Measurements from ENCODE around the gene CLEC1A.
A peak's percentile ranks its signal among the peaks of the same experiment; 100 is the strongest.

CLEC1A gene

DNA sequence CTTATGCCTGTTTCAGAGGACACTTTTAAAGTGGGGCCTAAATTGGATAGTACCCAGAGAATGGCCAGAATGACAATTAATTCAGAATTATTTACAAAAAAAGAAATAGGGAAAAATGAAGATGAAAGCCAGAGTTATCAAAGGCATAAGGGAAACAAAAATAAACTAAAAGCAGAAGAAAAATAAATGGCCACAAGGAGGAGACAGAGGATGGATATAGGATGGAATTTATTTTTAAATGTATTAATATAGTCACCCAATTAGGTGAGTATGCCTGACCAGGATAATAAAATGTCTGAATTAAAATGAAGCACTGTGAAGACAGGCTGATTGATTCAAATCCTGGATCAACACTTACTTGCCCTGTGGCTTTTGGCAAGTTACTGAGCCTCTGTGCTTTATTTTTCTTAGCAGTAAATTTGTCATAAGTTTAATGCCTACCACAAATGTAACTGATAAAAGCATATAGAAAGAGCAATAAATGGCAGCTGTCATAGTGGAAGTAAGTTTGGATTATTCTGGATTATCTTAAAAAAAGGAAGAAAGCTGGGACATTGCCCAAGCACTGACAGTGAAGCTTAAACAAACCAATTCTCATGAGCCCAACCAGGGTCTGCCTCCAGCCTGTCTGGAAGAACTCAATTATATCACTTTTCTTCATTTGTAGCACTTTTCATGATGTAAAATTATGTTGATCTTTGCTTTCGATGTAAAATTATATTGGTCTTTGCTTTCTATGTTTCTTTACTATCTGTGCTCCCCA, 64.8 kb downstream of the CLEC1A start:
- no peaks in the 10 kb centered on the region for H3K36me3 ChIP-seq (ENCODE audit: control insufficient read depth in 4 of 4, insufficient read depth in 4 of 4, low read length in 3 of 4)
- no peak overlapping the region for H3K4me3 ChIP-seq (ENCODE audit: control insufficient read depth in 1 of 7, extremely low read depth in 1 of 7, insufficient read depth in 4 of 7, low read depth in 2 of 7, low read length in 6 of 7)
- no peaks in the 10 kb centered on the region for H3K27me3 ChIP-seq (replicated peaks in 2 of 5; ENCODE audit: control insufficient read depth in 4 of 5, insufficient read depth in 5 of 5, low read length in 4 of 5)
- WGBS (ENCODE audit: insufficient coverage), result no CpG with 5 or more reads among the region's 1 CpG
- no peaks in the 10 kb centered on the region for H3K9me3 ChIP-seq (ENCODE audit: control extremely low read depth in 1 of 5, control insufficient read depth in 4 of 5, insufficient read depth in 2 of 5, low read depth in 1 of 5, low read length in 4 of 5)
- H3K27ac ChIP-seq (ENCODE audit: insufficient read depth in 1 of 2, low read depth in 1 of 2, low read length in 2 of 2, poor library complexity in 1 of 2, severe bottlenecking in 2 of 2), result peak overlapping the region in 1 of 2 experiments; percentile 11
- peaks cover 0 to 16% (median 1%) of the 10 kb centered on the region in 4 experiments for H3K4me1 ChIP-seq (ENCODE audit: control extremely low read depth in 1 of 4, control insufficient read depth in 4 of 4, insufficient read depth in 4 of 4, low read length in 3 of 4)
- ChIA-PET POLR2A (no interaction called here), CTCF (interaction anchor here (0.7 to 6.9 kb wide), 15 partner anchors 9 to 283 kb away, joined by 3 to 145 read pairs (median 4); partner anchors contain the start of genes CLEC12B and CLEC7A)
- peak in 2 of 3 donors; percentile 52 to 54 for DNase-seq

DNA sequence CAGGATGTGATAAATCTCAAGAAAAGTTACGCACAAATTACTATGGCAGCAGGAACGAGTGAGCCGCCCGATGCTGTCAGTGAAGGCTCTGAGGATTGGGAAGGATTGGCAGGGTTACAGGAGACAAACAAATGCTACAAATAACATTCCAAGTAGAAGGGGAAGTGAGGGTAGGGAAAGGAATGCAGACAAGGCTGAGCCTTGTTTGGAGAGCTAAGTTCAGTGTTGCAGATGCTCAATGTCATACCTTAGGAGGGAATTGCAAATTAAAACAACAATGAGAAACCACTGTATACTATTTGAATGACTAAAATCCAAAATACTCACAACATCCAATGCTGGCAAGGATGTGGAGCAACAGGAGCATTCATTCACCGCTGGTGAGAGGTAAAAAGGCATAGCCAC, 67.0 kb downstream of the CLEC1A start:
- Histone ChIP-seq H3K36me3 (ENCODE audit: control insufficient read depth in 4 of 4, insufficient read depth in 4 of 4, low read length in 3 of 4) (no peaks in the 10 kb centered on the region), H3K27ac (ENCODE audit: insufficient read depth in 1 of 2, low read depth in 1 of 2, low read length in 2 of 2, poor library complexity in 1 of 2, severe bottlenecking in 2 of 2) (no peak overlapping the region), H3K4me1 (ENCODE audit: control extremely low read depth in 1 of 4, control insufficient read depth in 4 of 4, insufficient read depth in 4 of 4, low read length in 3 of 4) (peaks cover 0 to 21% (median 4%) of the 10 kb centered on the region in 4 experiments), H3K9me3 (ENCODE audit: control extremely low read depth in 1 of 5, control insufficient read depth in 4 of 5, insufficient read depth in 2 of 5, low read depth in 1 of 5, low read length in 4 of 5) (no peaks in the 10 kb centered on the region), H3K4me3 (ENCODE audit: control insufficient read depth in 1 of 7, extremely low read depth in 1 of 7, insufficient read depth in 4 of 7, low read depth in 2 of 7, low read length in 6 of 7) (no peak overlapping the region), H3K27me3 (replicated peaks in 2 of 5; ENCODE audit: control insufficient read depth in 4 of 5, insufficient read depth in 5 of 5, low read length in 4 of 5) (no peaks in the 10 kb centered on the region)
- ChIA-PET POLR2A (no interaction called here), CTCF (interaction anchor here (0.8 to 5.7 kb wide), 5 partner anchors 22 to 233 kb away, joined by 3 to 24 read pairs (median 3); partner anchors contain the start of genes CLEC12B and CLEC7A)
- DNase-seq, result peak in 1 of 3 donors; percentile 20
- WGBS (ENCODE audit: insufficient coverage), result 32% methylated on average over 4 of the region's 5 CpGs

DNA sequence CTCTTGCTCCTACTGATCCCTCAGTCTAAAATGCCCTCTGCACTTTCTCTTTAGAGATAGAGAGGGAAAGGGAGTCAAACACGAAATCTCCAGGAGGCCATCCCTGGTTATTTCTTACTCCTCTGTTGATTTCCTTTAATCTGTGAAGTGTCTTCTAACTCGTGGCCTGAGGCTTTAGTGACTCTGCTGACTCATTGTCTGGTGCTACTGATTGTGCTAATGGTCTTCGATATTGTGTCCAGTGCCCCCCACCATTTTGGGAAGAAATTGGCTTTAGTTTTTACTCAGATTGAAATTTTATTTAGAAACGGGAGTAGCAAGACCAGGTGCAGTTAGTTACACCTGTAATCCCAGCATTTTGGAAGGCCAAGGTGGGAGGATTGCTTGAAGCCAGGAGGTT, 67.5 kb downstream of the CLEC1A start:
- WGBS (ENCODE audit: insufficient coverage), result 48% methylated on average over 3 of the region's 4 CpGs
- CTCF ChIA-PET, result interaction anchor here (1.0 to 5.7 kb wide), 5 partner anchors 21 to 282 kb away, joined by 3 to 24 read pairs (median 3); partner anchors contain the start of genes CLEC12B and CLEC7A
- DNase-seq, result peak in 2 of 3 donors; percentile 51 to 70
- H3K9me3 ChIP-seq (ENCODE audit: control extremely low read depth in 1 of 5, control insufficient read depth in 4 of 5, insufficient read depth in 2 of 5, low read depth in 1 of 5, low read length in 4 of 5), result no peaks in the 10 kb centered on the region
- peaks cover 0 to 21% (median 4%) of the 10 kb centered on the region in 4 experiments for H3K4me1 ChIP-seq (ENCODE audit: control extremely low read depth in 1 of 4, control insufficient read depth in 4 of 4, insufficient read depth in 4 of 4, low read length in 3 of 4)
- H3K4me3 ChIP-seq (ENCODE audit: control insufficient read depth in 1 of 7, extremely low read depth in 1 of 7, insufficient read depth in 4 of 7, low read depth in 2 of 7, low read length in 6 of 7), result no peak overlapping the region
- no peaks in the 10 kb centered on the region for H3K36me3 ChIP-seq (ENCODE audit: control insufficient read depth in 4 of 4, insufficient read depth in 4 of 4, low read length in 3 of 4)
- no peaks in the 10 kb centered on the region for H3K27me3 ChIP-seq (replicated peaks in 2 of 5; ENCODE audit: control insufficient read depth in 4 of 5, insufficient read depth in 5 of 5, low read length in 4 of 5)
- H3K27ac ChIP-seq (ENCODE audit: insufficient read depth in 1 of 2, low read depth in 1 of 2, low read length in 2 of 2, poor library complexity in 1 of 2, severe bottlenecking in 2 of 2), result no peak overlapping the region
- POLR2A ChIA-PET, result interaction anchor here (0.5 kb wide), 1 partner anchor 192 kb away, joined by 3 read pairs; no protein-coding TSS in a partner anchor

DNA sequence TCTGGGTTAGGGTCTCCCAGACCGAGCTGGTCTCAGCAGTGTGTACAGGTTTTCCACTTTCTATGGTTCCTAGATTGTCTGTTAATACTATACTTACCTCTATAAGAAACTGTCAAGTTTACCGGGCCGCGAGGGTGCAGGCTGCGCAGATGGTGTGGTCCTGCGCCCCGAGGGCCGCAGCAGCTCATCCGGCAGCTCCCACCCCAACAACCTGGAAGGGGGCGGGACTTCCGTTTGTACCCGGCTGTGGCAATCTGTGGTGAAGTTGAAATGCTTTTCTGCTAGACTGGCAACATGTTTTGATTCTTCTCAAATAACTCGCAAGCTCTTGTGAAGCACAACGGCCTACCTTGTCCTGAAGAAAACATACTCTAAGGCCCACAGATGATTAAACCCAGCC, 68.3 kb downstream of the CLEC1A start, which contains the start of gene CLEC9A:
TSS of gene CLEC9A (plus strand) at position 237 of the 400 bp plus-strand sequence. CDS start 22,006 bp downstream, outside the sequence.
- 98% methylated on average over 11 of the region's 14 CpGs for WGBS (ENCODE audit: insufficient coverage)
- POLR2A ChIA-PET, result interaction anchor here (0.5 kb wide), 1 partner anchor 193 kb away, joined by 3 read pairs; no protein-coding TSS in a partner anchor
- peaks cover 0 to 21% (median 4%) of the 10 kb centered on the region in 4 experiments for H3K4me1 ChIP-seq (ENCODE audit: control extremely low read depth in 1 of 4, control insufficient read depth in 4 of 4, insufficient read depth in 4 of 4, low read length in 3 of 4)
- H3K36me3 ChIP-seq (ENCODE audit: control insufficient read depth in 4 of 4, insufficient read depth in 4 of 4, low read length in 3 of 4), result no peaks in the 10 kb centered on the region
- DNase-seq, result no peak
- no peaks in the 10 kb centered on the region for H3K27me3 ChIP-seq (replicated peaks in 2 of 5; ENCODE audit: control insufficient read depth in 4 of 5, insufficient read depth in 5 of 5, low read length in 4 of 5)
- H3K9me3 ChIP-seq (ENCODE audit: control extremely low read depth in 1 of 5, control insufficient read depth in 4 of 5, insufficient read depth in 2 of 5, low read depth in 1 of 5, low read length in 4 of 5), result no peaks in the 10 kb centered on the region
- no peak within 1 kb of the TSS for H3K4me3 ChIP-seq (ENCODE audit: control insufficient read depth in 1 of 7, extremely low read depth in 1 of 7, insufficient read depth in 4 of 7, low read depth in 2 of 7, low read length in 6 of 7)
- H3K27ac ChIP-seq (ENCODE audit: insufficient read depth in 1 of 2, low read depth in 1 of 2, low read length in 2 of 2, poor library complexity in 1 of 2, severe bottlenecking in 2 of 2), result no peak within 1 kb of the TSS
- CTCF ChIA-PET, result interaction anchor here (1.0 to 5.7 kb wide), 4 partner anchors 103 to 281 kb away, joined by 3 to 24 read pairs (median 4); no protein-coding TSS in a partner anchor

DNA sequence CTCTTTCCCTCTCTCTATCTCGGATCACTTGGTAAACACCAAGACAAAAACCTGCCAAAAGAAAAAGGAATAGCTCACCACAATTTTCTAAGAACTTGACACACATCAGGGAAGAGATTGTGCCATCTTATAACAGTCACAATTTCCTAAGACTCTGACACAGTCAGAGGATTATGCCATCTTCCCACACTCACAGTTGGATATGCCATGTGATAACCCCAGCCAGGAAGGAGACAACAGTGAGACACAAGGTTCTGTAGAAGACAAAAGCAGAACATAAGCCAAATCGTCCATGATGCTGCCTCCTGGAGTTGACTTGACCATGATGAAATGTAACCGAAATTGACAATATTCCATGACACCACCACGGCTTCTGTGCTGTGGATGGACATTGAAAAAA, 71.1 kb downstream of the CLEC1A start:
- no peaks in the 10 kb centered on the region for H3K27me3 ChIP-seq (replicated peaks in 2 of 5; ENCODE audit: control insufficient read depth in 4 of 5, insufficient read depth in 5 of 5, low read length in 4 of 5)
- no peaks in the 10 kb centered on the region for H3K36me3 ChIP-seq (ENCODE audit: control insufficient read depth in 4 of 4, insufficient read depth in 4 of 4, low read length in 3 of 4)
- WGBS (ENCODE audit: insufficient coverage), result 20% methylated on average over 1 of the region's 4 CpGs
- H3K27ac ChIP-seq (ENCODE audit: insufficient read depth in 1 of 2, low read depth in 1 of 2, low read length in 2 of 2, poor library complexity in 1 of 2, severe bottlenecking in 2 of 2), result no peak overlapping the region
- peak in 2 of 3 donors; percentile 57 to 63 for DNase-seq
- H3K9me3 ChIP-seq (ENCODE audit: control extremely low read depth in 1 of 5, control insufficient read depth in 4 of 5, insufficient read depth in 2 of 5, low read depth in 1 of 5, low read length in 4 of 5), result no peaks in the 10 kb centered on the region
- H3K4me3 ChIP-seq (ENCODE audit: control insufficient read depth in 1 of 7, extremely low read depth in 1 of 7, insufficient read depth in 4 of 7, low read depth in 2 of 7, low read length in 6 of 7), result no peak overlapping the region
- ChIA-PET CTCF (interaction anchor here (0.7 to 5.7 kb wide), 3 partner anchors 18 to 112 kb away, joined by 3 to 24 read pairs (median 5); no protein-coding TSS in a partner anchor), POLR2A (no interaction called here)
- peaks cover 0 to 17% (median 3%) of the 10 kb centered on the region in 4 experiments for H3K4me1 ChIP-seq (ENCODE audit: control extremely low read depth in 1 of 4, control insufficient read depth in 4 of 4, insufficient read depth in 4 of 4, low read length in 3 of 4)

DNA sequence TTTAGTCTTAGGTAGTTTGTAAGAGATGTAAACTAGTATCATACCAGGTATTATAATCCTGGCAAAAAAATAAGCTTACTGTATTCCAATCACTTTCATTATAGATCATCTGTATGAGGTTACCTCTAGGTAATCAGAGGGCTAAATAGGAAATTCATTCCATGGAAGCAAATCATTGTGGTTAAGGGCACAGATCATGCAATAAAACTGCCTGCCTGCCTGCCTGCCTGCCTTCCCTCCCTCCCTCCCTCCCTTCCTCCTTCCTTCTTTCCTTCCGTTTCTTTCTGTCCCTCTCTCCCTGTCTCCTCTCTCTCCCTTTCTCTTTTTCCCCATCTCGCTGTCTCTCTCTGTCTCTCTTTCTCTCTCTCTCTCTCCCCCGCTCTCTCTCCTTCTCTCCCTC, 71.5 kb downstream of the CLEC1A start:
- no peaks in the 10 kb centered on the region for H3K27me3 ChIP-seq (replicated peaks in 2 of 5; ENCODE audit: control insufficient read depth in 4 of 5, insufficient read depth in 5 of 5, low read length in 4 of 5)
- H3K27ac ChIP-seq (ENCODE audit: insufficient read depth in 1 of 2, low read depth in 1 of 2, low read length in 2 of 2, poor library complexity in 1 of 2, severe bottlenecking in 2 of 2), result no peak overlapping the region
- DNase-seq, result no peak
- ChIA-PET POLR2A (no interaction called here), CTCF (interaction anchor here (0.7 to 5.7 kb wide), 3 partner anchors 18 to 113 kb away, joined by 3 to 24 read pairs (median 5); no protein-coding TSS in a partner anchor)
- 54% methylated on average over 2 of the region's 3 CpGs for WGBS (ENCODE audit: insufficient coverage)
- no peaks in the 10 kb centered on the region for H3K9me3 ChIP-seq (ENCODE audit: control extremely low read depth in 1 of 5, control insufficient read depth in 4 of 5, insufficient read depth in 2 of 5, low read depth in 1 of 5, low read length in 4 of 5)
- no peaks in the 10 kb centered on the region for H3K36me3 ChIP-seq (ENCODE audit: control insufficient read depth in 4 of 4, insufficient read depth in 4 of 4, low read length in 3 of 4)
- H3K4me3 ChIP-seq (ENCODE audit: control insufficient read depth in 1 of 7, extremely low read depth in 1 of 7, insufficient read depth in 4 of 7, low read depth in 2 of 7, low read length in 6 of 7), result no peak overlapping the region
- peaks cover 0 to 17% (median 3%) of the 10 kb centered on the region in 4 experiments for H3K4me1 ChIP-seq (ENCODE audit: control extremely low read depth in 1 of 4, control insufficient read depth in 4 of 4, insufficient read depth in 4 of 4, low read length in 3 of 4)
